Measurements from ENCODE around the gene CDH4.

The CDH4 gene

GRCh38 chr20:61538943-61539265 lies 286.8 kb downstream of the CDH4 start:
- Histone ChIP-seq H3K27me3 (ENCODE audit: low read depth, low read length) (no peaks in the 10 kb centered on the region), H3K36me3 (ENCODE audit: control insufficient read depth in 1 of 2, insufficient read depth in 2 of 2, low read length in 2 of 2) (no peaks in the 10 kb centered on the region), H3K9me3 (ENCODE audit: control insufficient read depth in 1 of 2, low read length in 2 of 2) (no peaks in the 10 kb centered on the region), H3K4me3 (ENCODE audit: low read depth in 1 of 2, low read length in 2 of 2) (no peak overlapping the region), H3K4me1 (ENCODE audit: control insufficient read depth in 1 of 2, insufficient read depth in 2 of 2, low read length in 2 of 2) (no peaks in the 10 kb centered on the region), H3K27ac (ENCODE audit: low read length) (no peak overlapping the region)

- H3K27ac ChIP-seq (ENCODE audit: low read length) = no peak overlapping the region
- no peaks in the 10 kb centered on the region for H3K27me3 ChIP-seq (ENCODE audit: low read depth, low read length)
- no peaks in the 10 kb centered on the region for H3K4me1 ChIP-seq (ENCODE audit: control insufficient read depth in 1 of 2, insufficient read depth in 2 of 2, low read length in 2 of 2)
- H3K9me3 ChIP-seq (ENCODE audit: control insufficient read depth in 1 of 2, low read length in 2 of 2) = no peaks in the 10 kb centered on the region
- H3K4me3 ChIP-seq (ENCODE audit: low read depth in 1 of 2, low read length in 2 of 2) = no peak overlapping the region
- H3K36me3 ChIP-seq (ENCODE audit: control insufficient read depth in 1 of 2, insufficient read depth in 2 of 2, low read length in 2 of 2) = no peaks in the 10 kb centered on the region
Measured at GRCh38 chr20:61539706-61540360, 287.8 kb downstream of the CDH4 start.

DNA sequence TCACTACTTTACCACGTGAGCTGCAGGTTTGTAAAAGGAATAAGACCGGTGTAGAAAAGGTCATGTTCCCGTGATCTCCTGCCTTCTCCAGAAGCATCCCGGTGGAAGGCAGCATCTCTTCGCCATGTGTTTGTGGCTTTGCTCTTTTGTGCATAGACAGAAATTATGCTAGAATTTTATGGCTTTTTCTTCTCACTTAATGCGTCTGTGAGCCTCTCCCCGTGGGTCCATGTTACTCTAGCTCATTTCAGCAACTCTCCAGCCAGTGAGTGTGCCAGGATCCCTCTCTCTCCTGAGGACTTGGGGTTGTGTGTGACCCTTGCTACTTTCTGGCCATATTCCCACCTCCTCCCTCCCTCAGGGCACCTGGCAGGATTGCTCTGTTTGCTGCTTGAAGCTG lies 289.5 kb downstream of the CDH4 start:
- H3K36me3 ChIP-seq (ENCODE audit: control insufficient read depth in 1 of 2, insufficient read depth in 2 of 2, low read length in 2 of 2) = no peaks in the 10 kb centered on the region

GRCh38 chr20:61543086-61543485 lies 291.0 kb downstream of the CDH4 start:
- Histone ChIP-seq H3K4me3 (ENCODE audit: low read depth in 1 of 2, low read length in 2 of 2) (no peak overlapping the region), H3K27me3 (ENCODE audit: low read depth, low read length) (no peaks in the 10 kb centered on the region), H3K4me1 (ENCODE audit: control insufficient read depth in 1 of 2, insufficient read depth in 2 of 2, low read length in 2 of 2) (no peaks in the 10 kb centered on the region), H3K9me3 (ENCODE audit: control insufficient read depth in 1 of 2, low read length in 2 of 2) (no peaks in the 10 kb centered on the region), H3K36me3 (ENCODE audit: control insufficient read depth in 1 of 2, insufficient read depth in 2 of 2, low read length in 2 of 2) (no peaks in the 10 kb centered on the region), H3K27ac (ENCODE audit: low read length) (no peak overlapping the region)

More for the DNA sequence above, 289.5 kb downstream of the CDH4 start:
- no peaks in the 10 kb centered on the region for H3K4me1 ChIP-seq (ENCODE audit: control insufficient read depth in 1 of 2, insufficient read depth in 2 of 2, low read length in 2 of 2)
- no peak overlapping the region for H3K4me3 ChIP-seq (ENCODE audit: low read depth in 1 of 2, low read length in 2 of 2)
- no peaks in the 10 kb centered on the region for H3K9me3 ChIP-seq (ENCODE audit: control insufficient read depth in 1 of 2, low read length in 2 of 2)
- H3K27me3 ChIP-seq (ENCODE audit: low read depth, low read length) = no peaks in the 10 kb centered on the region
- no peak overlapping the region for H3K27ac ChIP-seq (ENCODE audit: low read length)

- no peak overlapping the region for H3K4me3 ChIP-seq (ENCODE audit: low read depth in 1 of 2, low read length in 2 of 2)
Measured at GRCh38 chr20:61543931-61544745, 292.1 kb downstream of the CDH4 start.

GRCh38 chr20:61544910-61545889 lies 293.1 kb downstream of the CDH4 start:
- Histone ChIP-seq H3K27ac (ENCODE audit: low read length) (no peak overlapping the region), H3K4me3 (ENCODE audit: low read depth in 1 of 2, low read length in 2 of 2) (no peak overlapping the region), H3K36me3 (ENCODE audit: control insufficient read depth in 1 of 2, insufficient read depth in 2 of 2, low read length in 2 of 2) (no peaks in the 10 kb centered on the region), H3K27me3 (ENCODE audit: low read depth, low read length) (no peaks in the 10 kb centered on the region), H3K4me1 (ENCODE audit: control insufficient read depth in 1 of 2, insufficient read depth in 2 of 2, low read length in 2 of 2) (no peaks in the 10 kb centered on the region), H3K9me3 (ENCODE audit: control insufficient read depth in 1 of 2, low read length in 2 of 2) (no peaks in the 10 kb centered on the region)

More at GRCh38 chr20:61543931-61544745, 292.1 kb downstream of the CDH4 start:
- H3K27me3 ChIP-seq (ENCODE audit: low read depth, low read length) = no peaks in the 10 kb centered on the region
- no peak overlapping the region for H3K27ac ChIP-seq (ENCODE audit: low read length)
- H3K4me1 ChIP-seq (ENCODE audit: control insufficient read depth in 1 of 2, insufficient read depth in 2 of 2, low read length in 2 of 2) = no peaks in the 10 kb centered on the region
- H3K36me3 ChIP-seq (ENCODE audit: control insufficient read depth in 1 of 2, insufficient read depth in 2 of 2, low read length in 2 of 2) = no peaks in the 10 kb centered on the region
- H3K9me3 ChIP-seq (ENCODE audit: control insufficient read depth in 1 of 2, low read length in 2 of 2) = no peaks in the 10 kb centered on the region

DNA sequence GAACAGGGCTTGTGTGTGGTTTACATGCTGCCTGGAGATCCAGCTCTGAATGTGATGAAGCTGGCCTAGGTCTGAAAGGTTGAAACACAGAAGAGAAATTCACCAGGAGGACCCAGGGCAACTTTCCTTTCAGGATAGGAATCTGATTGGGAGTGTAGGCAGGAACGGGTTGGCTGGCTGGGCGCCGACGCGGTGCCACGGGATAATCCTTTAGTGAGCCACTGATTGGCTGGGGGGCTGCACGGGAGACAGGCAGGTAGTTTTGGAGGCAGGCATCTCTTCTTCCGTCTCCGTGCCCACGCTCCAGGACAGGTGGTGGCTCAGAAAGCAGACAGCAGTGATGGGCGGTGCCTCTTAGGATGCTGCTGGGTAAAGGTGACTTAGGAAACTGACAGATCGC lies 294.6 kb downstream of the CDH4 start:
- peaks cover 0 to 6% of the 10 kb centered on the region in 2 donors for H3K9me3 ChIP-seq (ENCODE audit: control insufficient read depth in 1 of 2, low read length in 2 of 2)
- H3K27ac ChIP-seq (ENCODE audit: low read length) = no peak overlapping the region
- no peaks in the 10 kb centered on the region for H3K27me3 ChIP-seq (ENCODE audit: low read depth, low read length)
- H3K4me1 ChIP-seq (ENCODE audit: control insufficient read depth in 1 of 2, insufficient read depth in 2 of 2, low read length in 2 of 2) = no peaks in the 10 kb centered on the region
- no peaks in the 10 kb centered on the region for H3K36me3 ChIP-seq (ENCODE audit: control insufficient read depth in 1 of 2, insufficient read depth in 2 of 2, low read length in 2 of 2)
- no peak overlapping the region for H3K4me3 ChIP-seq (ENCODE audit: low read depth in 1 of 2, low read length in 2 of 2)

DNA sequence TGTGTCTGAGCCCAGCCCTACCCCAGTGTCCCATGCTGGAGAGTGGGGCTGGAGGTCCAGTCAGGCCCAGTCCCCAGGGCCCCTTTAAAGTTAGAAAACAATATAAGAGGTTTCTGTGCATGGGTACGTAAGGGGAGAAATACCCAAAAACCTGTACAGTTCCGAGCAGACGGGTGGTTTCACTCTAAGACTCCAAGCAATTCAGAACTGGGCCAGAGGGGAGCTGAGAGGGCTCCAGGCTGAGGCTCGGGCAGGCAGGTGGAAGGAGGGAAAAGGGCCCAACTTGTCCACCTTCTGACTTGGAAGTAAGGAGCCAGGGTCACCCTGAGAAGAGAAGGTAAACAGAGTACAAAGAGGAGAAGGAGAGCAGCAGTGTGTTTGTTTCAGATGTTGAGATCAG lies 296.0 kb downstream of the CDH4 start:
- Histone ChIP-seq H3K36me3 (ENCODE audit: control insufficient read depth in 1 of 2, insufficient read depth in 2 of 2, low read length in 2 of 2) (no peaks in the 10 kb centered on the region), H3K27me3 (ENCODE audit: low read depth, low read length) (no peaks in the 10 kb centered on the region), H3K4me3 (ENCODE audit: low read depth in 1 of 2, low read length in 2 of 2) (no peak overlapping the region), H3K4me1 (ENCODE audit: control insufficient read depth in 1 of 2, insufficient read depth in 2 of 2, low read length in 2 of 2) (no peaks in the 10 kb centered on the region), H3K27ac (ENCODE audit: low read length) (no peak overlapping the region), H3K9me3 (ENCODE audit: control insufficient read depth in 1 of 2, low read length in 2 of 2) (peaks cover 0 to 6% of the 10 kb centered on the region in 2 donors)

- Histone ChIP-seq H3K4me3 (ENCODE audit: low read depth in 1 of 2, low read length in 2 of 2) (no peak overlapping the region), H3K4me1 (ENCODE audit: control insufficient read depth in 1 of 2, insufficient read depth in 2 of 2, low read length in 2 of 2) (no peaks in the 10 kb centered on the region), H3K27ac (ENCODE audit: low read length) (no peak overlapping the region)
Measured at GRCh38 chr20:61549865-61550264, 297.8 kb downstream of the CDH4 start.

DNA sequence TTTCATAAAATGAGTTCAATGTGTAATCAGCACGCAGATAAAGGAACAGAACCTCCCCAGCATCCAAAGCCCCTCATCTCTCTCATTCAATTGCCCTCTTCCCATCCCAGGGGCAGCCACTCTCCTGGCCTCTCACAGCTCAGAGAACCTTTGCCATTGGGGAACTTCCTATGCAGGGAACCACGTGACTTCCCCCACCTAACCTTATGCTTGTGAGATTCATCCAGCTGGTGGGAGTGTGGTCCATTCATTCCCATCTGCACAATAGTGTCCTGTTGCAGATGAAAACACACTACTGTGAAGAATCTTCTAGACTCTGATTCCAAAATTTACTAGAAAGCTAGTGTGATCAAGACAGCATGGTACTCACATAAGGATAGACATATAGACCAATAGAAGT lies 299.3 kb downstream of the CDH4 start:
- H3K4me3 ChIP-seq (ENCODE audit: low read depth in 1 of 2, low read length in 2 of 2) = no peak overlapping the region
- H3K27ac ChIP-seq (ENCODE audit: low read length) = no peak overlapping the region
- H3K36me3 ChIP-seq (ENCODE audit: control insufficient read depth in 1 of 2, insufficient read depth in 2 of 2, low read length in 2 of 2) = no peaks in the 10 kb centered on the region
- peaks cover 4 to 6% of the 10 kb centered on the region in 2 donors for H3K9me3 ChIP-seq (ENCODE audit: control insufficient read depth in 1 of 2, low read length in 2 of 2)
- no peaks in the 10 kb centered on the region for H3K27me3 ChIP-seq (ENCODE audit: low read depth, low read length)
- no peaks in the 10 kb centered on the region for H3K4me1 ChIP-seq (ENCODE audit: control insufficient read depth in 1 of 2, insufficient read depth in 2 of 2, low read length in 2 of 2)

More at GRCh38 chr20:61549865-61550264, 297.8 kb downstream of the CDH4 start:
- H3K27me3 ChIP-seq (ENCODE audit: low read depth, low read length) = no peaks in the 10 kb centered on the region
- peaks cover 3 to 6% of the 10 kb centered on the region in 2 donors for H3K9me3 ChIP-seq (ENCODE audit: control insufficient read depth in 1 of 2, low read length in 2 of 2)
- H3K36me3 ChIP-seq (ENCODE audit: control insufficient read depth in 1 of 2, insufficient read depth in 2 of 2, low read length in 2 of 2) = no peaks in the 10 kb centered on the region

DNA sequence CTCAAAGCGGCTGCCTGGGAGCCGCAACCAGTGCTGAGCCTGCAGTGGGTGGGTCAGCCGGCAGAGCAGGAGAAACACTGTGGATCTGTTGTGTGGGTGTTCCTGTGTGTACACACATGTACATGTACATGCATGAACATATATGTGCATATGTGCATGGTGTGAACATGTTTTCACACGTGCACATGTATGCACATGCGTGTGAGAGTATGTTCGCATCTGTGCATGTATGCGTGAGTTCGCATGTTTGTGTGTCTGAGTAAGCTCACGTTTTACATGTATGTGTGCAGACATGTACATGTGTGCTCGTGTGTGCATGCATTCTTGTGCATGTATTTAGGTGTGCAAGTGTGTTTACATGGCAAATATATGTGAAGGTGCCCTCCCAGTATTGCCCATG lies 302.6 kb downstream of the CDH4 start:
- Histone ChIP-seq H3K36me3 (ENCODE audit: control insufficient read depth in 1 of 2, insufficient read depth in 2 of 2, low read length in 2 of 2) (no peaks in the 10 kb centered on the region), H3K4me1 (ENCODE audit: control insufficient read depth in 1 of 2, insufficient read depth in 2 of 2, low read length in 2 of 2) (no peaks in the 10 kb centered on the region), H3K4me3 (ENCODE audit: low read depth in 1 of 2, low read length in 2 of 2) (no peak overlapping the region)

More for the DNA sequence above, 302.6 kb downstream of the CDH4 start:
- Histone ChIP-seq H3K27me3 (ENCODE audit: low read depth, low read length) (no peaks in the 10 kb centered on the region), H3K27ac (ENCODE audit: low read length) (no peak overlapping the region), H3K9me3 (ENCODE audit: control insufficient read depth in 1 of 2, low read length in 2 of 2) (peaks cover 4 to 6% of the 10 kb centered on the region in 2 donors)
